Amygdala (tissue), 56 donors: ENCODE results near the gene EBNA1BP2.
"Not testable (repeated sequence)": the region's sequence is repeated elsewhere in the genome, so short reads cannot be mapped to it uniquely, and the experiment has no call there.

ENCODE experiments used
- DNase-seq, 56 donors: peaks; one replicate each; lab custom pipeline; 2025; lab: John Stamatoyannopoulos, UW

The EBNA1BP2 gene

DNA sequence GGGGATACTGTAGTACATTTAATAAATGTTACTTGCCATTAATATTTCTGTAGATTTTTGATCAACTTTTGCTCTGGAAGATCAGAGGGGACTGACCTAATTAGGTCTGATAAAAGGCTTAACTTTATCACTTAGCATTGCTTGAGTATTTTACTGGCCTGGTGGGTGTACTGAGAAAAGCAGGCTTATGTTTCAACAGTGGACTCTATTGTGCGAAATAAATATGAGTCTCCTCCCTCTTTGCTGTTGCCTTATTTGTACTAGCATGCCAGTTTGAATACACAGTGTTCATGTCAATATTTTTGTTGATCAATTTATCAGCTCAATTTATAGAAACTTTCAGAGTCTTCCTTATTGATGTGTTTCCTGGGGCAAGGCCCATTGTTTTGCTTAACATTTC lies 49.1 kb downstream of the EBNA1BP2 start:
- no peak for DNase-seq

DNA sequence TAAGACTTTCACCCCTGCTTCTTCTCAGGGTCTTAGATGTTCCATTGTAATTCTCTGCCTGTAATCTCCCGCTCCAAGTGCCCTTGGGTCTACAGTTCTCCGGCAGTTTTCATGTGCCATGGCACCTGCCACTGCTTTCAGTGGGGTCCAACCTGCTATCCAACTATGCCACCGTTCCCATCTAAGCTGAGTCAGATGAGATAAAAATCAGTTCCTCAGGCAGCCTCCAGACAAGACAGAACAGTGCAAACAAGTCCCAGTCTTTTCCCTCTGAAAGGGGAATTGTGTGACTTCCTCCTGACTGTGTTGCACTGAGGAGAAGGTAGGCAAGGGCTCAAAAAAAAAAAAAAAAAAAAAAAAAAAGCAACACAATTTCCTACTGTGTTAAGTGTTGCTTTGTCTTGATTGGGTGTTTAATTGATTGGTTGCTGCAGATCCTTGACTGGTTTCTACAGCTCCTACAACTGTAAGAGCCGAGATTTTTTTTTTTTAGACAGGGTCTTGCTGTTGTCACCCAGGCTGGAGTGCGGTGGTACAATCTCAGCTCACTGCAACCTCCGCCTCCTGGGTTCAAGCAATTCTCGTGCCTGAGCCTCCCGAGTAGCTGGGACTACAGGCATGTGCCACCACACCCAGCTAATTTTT lies 50.7 kb downstream of the EBNA1BP2 start:
- no peak for DNase-seq

DNA sequence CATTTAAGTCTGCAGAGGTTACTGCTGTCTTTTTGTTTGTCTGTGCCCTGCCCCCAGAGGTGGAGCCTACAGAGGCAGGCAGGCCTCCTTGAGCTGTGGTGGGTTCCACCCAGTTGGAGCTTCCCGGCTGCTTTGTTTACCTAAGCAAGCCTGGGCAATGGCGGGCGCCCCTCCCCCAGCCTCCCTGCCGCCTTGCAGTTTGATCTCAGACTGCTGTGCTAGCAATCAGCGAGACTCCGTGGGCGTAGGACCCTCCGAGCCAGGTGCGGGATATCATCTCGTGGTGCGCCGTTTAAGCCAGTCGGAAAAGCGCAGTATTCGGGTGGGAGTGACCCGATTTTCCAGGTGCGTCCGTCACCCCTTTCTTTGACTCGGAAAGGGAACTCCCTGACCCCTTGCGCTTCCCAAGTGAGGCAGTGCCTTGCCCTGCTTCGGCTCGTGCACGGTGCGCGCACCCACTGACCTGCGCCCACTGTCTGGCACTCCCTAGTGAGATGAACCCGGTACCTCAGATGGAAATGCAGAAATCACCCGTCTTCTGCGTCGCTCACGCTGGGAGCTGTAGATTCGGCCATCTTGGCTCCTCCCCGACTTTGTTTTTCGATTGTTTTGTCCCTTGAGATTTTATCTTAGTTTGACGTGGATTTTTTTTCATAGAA lies 52.0 kb downstream of the EBNA1BP2 start:
- not testable (repeated sequence) for DNase-seq
